Upper lobe of left lung (tissue), 4 donors: ENCODE measurements around the gene NCR2.

Experiments
- CTCF ChIP-seq, 6 experiments: fragments of 450-650 bp in 4 of 6; fragments of 200-600 bp in 2 of 6; sonication (generic) in 2 of 6; IDR thresholded peaks; one replicate each; pipeline ENCODE4 v1.5.1; 2016 to 2019; ENCODE audit warnings: antibody characterized with exemption in 6 of 6
- POLR2A ChIP-seq, 4 donors: fragments of 450-650 bp; IDR thresholded peaks; one replicate each; pipeline ENCODE4 v1.5.1; 2016 to 2017; ENCODE audit warnings: antibody characterized with exemption in 4 of 4, mild to moderate bottlenecking in 2 of 4

GRCh38 chr6:41396335-41396734 lies 60.9 kb downstream of the NCR2 start:
- no peak for TF ChIP-seq CTCF (IDR thresholded peaks at IDR 0.05)
- TF ChIP-seq POLR2A (IDR thresholded peaks at IDR 0.05): no peak
